ENCODE results near the gene C5orf34.
"Not testable (repeated sequence)": the region's sequence is repeated elsewhere in the genome, so short reads cannot be mapped to it uniquely, and the experiment has no call there.

C5orf34 gene, protein sequence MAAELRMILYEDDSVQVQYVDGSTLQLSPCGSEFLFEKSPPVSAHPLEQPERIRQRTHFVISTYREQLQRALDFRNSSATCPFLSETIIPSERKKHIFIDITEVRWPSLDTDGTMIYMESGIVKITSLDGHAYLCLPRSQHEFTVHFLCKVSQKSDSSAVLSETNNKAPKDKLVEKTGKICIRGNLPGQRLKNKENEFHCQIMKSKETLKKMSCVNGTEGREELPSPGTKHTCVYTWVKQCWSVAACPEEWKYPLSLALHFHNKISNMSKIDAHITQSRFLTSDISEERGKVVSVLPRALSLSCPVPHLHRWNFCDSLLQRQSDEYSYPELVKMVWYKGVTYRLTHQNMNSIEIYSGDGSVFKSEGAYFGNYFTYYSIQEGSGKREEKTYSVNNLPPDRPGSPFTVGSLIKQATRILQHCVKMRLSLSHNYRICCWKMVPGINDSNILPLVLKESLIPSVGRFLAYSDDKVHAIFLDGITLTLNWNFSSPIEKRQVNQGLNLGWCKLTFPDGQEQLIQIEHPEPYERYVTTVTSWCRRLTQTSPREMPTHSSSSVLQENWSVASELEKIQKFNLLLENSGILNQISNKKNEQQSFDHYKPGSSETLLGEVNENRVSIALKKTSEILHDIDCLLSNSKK

DNA sequence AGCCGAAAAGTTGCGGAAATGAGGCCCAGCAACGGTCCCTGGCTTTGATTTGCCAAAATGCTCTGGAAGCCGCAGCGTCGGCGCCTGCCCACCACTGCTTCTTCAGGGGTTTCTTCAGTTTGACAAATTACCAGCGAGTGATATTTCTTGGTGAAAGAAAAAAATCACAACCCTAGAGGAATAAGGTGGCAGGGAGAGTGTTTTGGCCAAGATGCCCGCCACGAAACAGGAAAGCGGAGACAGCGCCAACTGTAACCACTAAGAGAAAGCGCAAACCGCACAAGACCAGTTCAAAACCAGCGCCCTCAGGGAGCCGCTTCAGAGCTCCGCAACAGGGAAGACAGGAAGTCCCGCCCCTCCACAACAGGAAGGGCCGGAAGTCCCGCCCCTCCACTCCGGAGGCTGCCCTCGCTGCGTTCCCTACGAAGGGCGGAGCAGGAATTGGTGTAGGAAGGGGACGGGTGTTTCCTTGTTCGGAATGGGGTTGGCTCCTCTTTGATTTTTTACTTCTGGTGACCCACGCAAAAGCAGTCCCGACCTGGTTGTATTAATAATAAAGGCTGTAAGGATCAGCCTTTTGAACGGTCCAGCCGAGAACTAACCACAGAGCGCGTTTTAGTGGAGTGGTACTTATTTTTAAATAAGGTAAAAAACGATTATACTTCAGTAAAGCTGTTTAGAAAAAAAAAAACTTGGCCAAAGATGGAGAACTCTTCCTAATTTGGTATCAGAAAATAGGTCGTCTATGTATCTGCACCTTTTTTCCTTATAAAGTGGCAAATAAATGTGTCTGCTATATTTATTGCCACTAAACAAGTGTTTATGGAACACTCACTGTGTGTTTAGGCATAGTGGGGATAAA lies at the start of gene C5orf34:
C5orf34 (minus strand) TSS at position 333 of the 862 bp plus-strand sequence. CDS start 5,809 bp downstream, outside the sequence.
- DNase-seq, result peak; percentile 98

DNA sequence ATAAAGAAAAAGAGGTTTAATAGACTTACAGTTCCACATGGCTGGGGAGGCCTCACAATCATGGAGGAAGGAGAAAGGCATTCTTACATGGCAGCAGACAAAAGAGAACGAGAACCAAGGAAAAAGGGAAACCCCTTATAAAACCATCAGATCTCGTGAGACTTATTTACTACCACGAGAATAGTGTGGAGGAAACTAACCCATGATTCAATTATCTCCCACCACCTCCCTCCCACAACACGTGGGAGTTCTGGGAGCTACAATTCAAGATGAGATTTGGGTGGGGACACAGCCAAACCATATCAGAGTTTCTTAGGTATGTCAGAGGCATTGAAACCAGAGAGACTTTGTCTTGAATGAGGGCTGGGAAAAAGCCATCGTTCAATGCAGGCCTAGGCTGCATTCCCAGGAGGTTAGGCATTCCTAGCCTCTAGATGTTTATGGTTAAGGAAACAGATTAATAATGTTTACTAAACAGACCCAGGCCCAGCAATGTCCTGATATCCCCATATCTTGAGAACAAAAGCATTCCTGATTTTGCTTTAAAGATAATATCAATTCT lies 49.4 kb upstream of the C5orf34 start:
- DNase-seq, result no peak

- DNase-seq, result no peak
Measured at GRCh38 chr5:43563321-43563720, 48.4 kb upstream of the C5orf34 start.

DNA sequence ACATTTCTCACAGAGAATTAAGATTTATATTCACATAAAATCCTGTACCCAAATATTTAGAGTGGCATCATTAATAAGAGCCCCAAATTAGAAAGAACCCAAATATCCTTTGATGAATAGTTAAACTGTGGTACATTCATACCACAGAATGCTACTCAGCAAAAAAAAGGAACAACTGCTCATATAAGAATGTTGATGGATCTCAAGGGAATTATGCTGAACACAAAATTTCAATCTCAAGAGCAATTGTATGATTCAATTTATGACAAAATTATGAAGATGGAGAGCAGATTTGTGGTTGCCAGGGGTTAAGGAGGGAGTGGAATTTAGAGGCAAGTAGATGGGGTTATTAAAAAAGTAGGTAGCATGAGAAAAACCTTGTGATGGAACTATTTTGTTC lies 46.4 kb upstream of the C5orf34 start:
- DNase-seq, result no peak

DNA sequence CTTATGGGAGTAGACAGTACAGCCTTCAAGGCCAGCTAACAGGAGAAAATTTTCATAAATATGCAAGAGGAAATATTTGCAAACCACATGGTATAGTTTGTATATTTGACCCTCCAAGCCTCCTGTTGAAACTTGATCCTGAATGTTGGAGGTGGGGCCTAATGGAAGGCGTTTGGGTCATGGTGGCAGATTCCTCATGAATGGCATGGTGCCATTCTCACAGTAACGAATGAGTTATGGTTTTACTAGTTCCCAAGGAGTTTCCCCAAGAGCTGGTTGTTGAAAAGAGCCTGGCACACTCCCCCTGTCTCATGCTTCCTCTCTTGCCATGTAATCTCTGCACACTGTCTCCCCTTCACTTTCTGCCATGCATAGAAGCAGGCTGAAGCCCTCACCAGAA lies 45.2 kb upstream of the C5orf34 start:
- peak; percentile 6 for DNase-seq

DNA sequence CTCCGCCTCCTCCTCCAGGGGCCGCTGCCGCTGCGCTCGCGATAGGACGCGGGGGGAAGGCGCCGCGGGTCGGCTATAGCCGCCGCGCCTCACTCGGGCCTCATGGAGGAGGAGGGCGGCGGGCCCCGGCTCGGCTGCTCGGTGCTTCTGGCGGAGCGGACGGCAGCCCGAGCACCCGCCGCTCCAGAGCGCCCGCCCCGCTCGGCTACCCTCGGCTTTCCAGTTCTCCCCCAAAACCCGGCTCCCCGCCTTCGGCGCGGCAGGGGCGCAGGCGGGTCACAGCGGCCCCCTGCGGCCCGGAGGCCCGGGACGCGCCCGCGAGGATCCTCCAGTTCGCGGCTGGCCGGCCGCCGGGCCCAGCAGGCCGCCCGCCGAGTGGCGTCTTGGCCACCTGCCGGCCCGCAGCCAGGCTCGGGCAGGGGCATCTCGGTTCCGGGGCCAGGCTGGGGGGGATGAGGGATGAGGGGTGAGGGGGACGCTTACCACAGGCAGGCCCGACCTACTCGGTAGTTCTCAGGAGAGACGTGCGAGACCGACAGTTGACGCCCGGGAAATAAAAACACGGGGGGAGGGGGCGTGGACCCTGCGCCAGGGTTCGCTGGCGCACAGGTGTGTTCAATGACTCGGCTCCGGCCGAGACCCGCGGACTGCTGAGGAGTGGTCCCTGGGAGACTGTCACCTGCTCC lies 42.1 kb upstream of the C5orf34 start, which contains the start of gene PAIP1:
PAIP1 (minus strand) TSS at position 221 of the 686 bp plus-strand sequence. CDS start 231 bp downstream, outside the sequence.
- DNase-seq, result peak; percentile 77

DNA sequence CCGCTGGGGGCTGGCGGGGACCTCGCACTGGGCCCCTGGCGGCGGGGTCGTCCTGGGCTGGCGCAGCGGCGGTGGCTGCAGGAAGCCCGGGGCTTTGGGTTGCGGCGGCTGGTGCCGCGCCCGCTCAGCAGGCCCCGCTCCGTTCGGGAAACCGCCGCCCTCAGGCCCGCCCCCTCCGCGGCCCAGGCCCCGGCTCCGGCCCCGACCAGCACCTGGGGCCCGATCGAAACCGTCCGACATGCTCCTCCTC lies 41.6 kb upstream of the C5orf34 start:
- DNase-seq, result not testable (repeated sequence)

GRCh38 chr5:43555895-43556606 lies 41.1 kb upstream of the C5orf34 start:
- DNase-seq, result peak; percentile 27

DNA sequence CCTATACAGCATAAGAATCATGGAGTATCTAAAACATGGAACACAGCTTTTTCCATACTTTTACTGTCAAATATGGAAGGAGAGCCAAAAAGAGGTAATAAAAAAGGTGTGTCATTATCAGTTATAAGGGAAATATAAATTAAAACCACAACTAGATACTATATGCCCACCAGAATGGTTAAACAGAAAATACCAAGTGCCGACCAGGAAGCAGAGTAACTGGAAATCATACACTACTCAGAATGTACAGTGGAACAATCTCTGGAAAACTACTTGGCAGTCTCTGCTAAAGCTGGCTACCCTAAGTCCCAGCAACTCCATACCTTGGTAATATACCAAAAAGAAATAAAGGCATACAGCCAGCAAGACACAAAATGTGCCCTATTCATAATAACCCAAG lies 39.5 kb upstream of the C5orf34 start:
- no peak for DNase-seq

DNA sequence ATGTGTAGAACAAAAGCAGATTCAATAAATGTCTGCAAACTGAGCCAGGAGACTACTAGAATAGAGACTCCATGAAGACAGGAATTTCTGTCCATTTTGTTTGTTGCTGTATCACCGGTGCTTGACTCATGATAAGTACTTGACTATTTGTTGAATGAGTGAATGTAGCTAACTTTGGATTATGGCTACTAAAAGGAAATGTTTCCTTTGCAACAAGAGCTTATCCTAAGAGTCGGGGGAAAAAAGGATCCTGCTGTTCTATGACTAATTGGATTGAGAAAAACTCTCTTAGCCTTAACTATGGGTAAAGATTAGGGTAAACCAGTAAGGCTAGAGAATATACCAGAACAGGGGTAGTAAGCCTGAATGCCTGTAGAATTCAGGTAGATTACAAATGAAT lies 38.4 kb upstream of the C5orf34 start:
- no peak for DNase-seq

- no peak for DNase-seq
Measured at GRCh38 chr5:43551731-43552130, 36.8 kb upstream of the C5orf34 start.

DNA sequence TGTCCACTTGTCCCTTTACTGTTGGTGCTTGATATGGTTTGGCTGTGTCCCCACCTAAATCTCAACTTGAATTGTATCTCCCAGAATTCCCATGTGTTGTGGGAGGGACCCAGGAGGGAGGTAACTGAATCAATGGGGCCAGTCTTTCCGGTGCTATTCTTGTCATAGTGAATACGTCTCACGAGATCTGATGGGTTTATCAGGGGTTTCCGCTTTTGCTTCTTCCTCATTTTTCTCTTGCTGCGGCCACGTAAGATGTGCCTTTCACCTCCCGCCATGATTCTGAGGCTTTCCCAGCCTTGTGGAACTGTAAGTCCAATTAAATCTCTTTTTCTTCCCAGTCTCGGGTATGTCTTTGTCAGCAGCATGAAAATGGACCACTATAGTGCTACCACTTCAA lies 34.3 kb upstream of the C5orf34 start:
- DNase-seq, result not testable (repeated sequence)

DNA sequence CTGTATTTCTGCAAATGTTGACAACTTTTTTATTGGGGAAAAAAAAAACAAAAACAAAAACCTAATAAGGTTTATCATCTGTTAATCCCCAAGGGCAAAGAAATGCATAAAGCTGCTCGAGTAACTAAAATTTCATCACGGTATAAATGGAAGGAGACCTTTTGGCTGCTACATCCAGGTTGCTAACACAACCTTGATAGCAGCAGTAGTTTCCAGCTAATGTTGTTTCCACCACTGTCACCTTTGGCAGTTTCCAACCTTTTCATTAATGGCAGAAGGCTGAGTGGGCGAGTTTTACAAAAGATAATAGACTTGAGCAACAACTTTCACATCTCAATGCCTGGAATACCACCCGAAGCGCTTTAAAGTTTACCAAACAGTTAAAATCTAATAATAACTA lies 33.4 kb upstream of the C5orf34 start:
- DNase-seq, result no peak

- DNase-seq, result no peak
Measured at GRCh38 chr5:43547532-43547931, 32.6 kb upstream of the C5orf34 start.

DNA sequence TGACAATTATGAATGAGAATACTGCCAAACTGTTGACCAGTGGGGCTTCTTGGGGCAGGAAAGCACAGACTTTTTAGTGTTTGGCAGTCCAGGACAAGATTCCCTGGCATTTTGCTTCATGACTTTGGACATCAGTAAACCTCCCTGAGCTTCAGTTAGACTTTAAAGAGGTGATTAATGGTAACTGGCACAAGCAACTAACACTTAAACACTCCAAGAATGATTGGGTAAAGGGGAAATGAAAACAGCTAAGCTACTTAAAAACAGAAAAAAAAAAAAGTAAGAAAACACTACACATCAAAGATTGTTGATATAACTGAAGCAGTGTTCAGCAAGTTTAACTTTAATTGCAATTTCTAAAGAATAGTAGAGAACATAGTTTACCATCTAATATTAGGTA lies 28.5 kb upstream of the C5orf34 start:
- no peak for DNase-seq

- DNase-seq, result no peak
Measured at GRCh38 chr5:43540746-43541145, 25.8 kb upstream of the C5orf34 start.

GRCh38 chr5:43536972-43537371 lies 22.0 kb upstream of the C5orf34 start:
- DNase-seq, result no peak

DNA sequence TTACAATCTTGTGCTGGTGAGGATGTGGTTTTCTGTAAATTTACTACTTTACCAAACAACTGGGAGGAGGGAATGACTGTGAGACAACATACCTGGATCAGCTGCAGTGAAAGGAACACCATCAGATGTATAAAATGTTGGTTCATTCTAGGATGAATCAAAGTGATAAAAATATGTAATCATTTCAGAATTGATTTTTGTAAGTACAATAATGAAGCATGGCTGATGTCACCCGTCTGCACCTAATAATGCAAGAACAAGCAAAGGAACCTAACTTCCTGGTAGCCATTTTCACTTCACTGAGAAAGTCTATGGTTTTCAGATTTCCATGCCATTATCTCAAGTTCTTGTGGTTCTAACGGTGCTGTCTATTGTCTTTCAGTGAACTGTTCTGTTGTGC lies 18.7 kb upstream of the C5orf34 start:
- no peak for DNase-seq

DNA sequence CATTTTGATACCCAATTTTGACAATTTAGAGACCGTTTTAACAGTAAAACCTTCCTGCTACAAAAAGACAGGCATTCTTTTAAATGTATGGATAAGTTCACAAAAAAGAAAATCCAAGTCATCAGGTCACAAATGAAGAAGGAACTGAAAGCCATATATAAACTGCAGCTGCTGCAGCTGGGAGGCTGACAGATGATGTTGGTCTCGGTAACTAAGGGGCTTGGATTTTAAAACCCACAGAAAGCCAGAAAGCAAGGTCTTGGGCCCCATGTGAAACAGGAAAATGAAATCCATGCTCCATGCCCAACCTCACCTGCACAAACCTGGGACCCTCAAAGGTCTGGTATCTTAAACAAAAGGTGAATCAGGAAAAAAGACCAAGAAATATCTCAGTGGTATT lies 15.7 kb upstream of the C5orf34 start:
- DNase-seq, result no peak

DNA sequence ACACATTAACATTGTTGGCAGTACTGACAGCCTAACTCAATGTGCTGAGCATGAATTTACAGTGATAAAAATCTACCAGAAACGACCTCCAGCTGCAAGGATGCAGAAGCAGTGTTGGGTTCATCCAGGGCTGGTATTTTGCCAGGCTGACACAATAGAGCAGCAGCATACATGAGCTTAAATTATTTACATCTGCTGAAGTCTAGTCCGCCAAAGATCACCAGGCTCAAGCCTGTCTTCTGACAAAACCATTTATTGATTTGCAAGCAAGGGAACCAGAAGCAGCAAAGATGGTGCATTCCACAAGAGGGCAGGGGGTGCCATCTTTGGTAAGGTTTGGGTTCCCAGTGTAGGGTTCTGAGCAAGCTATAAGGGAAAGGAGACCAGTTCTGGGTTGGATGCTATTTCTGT lies 8.7 kb upstream of the C5orf34 start:
- no peak for DNase-seq

DNA sequence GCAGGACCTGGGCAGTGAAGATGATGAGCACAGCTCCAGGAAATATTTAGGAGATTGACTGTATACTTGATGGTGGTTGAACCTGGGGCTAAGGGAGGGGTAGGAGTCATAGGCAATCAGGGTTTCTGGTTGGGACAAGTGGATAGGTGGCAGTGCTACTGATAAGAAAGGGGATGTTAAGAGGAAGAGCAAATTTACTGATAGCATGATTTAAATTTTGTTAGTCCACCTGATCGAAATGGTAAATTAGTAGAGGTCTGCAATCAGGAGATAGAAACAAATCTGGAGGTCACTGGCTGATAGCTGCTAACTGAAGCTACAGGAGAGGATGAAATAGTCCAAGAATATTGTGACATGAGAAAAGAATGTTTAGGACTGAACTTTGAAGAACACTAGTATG lies 5.7 kb upstream of the C5orf34 start:
- no peak for DNase-seq

- DNase-seq, result no peak
Measured at GRCh38 chr5:43515678-43516048, 715 bp upstream of the C5orf34 start.

All from NCI-H2029 (cell line).